Measurements from ENCODE around the gene YBEY. TPM values are rescaled to one million over a fixed set of nuclear protein-coding genes. Genes with fewer than 3 reads are reported as not detected.

The YBEY gene
- total RNA-seq, 4 donors from 2014 or later: 12.6 to 25.4 (median 21.0) TPM

- WGBS, 2 donors: 37 to 42% methylated on average over 6 of the region's 6 CpGs
- Histone ChIP-seq H3K9me3 (no peaks in the 10 kb centered on the region), H3K27ac (peak within 1 kb of the TSS; percentile 86 to 93 (median 92)), H3K4me3 (replicated peaks in 1 of 3) (peak within 1 kb of the TSS; percentile 79 to 91 (median 81)), H3K4me1 (peaks cover 33 to 41% of the 10 kb centered on the region in 2 donors), H3K27me3 (no peaks in the 10 kb centered on the region), H3K36me3 (peaks cover 0 to 9% of the 10 kb centered on the region in 2 donors)
- no peak for DNase-seq
- intact Hi-C loops (cut with DNase I): loop anchor here (5.0 kb wide), 1 partner anchor 37 kb away; the partner anchor contains the start of genes C21orf58 and PCNT
- TF ChIP-seq CTCF (IDR thresholded peaks at IDR 0.05) (no peak), POLR2A (IDR thresholded peaks at IDR 0.05) (no peak)
Observed at GRCh38 chr21:46285206-46285661, 908 bp upstream of the YBEY start, which contains the start of gene MCM3AP. Gene MCM3AP, minus strand, starts transcription at chr21:46285611. Its CDS starts 325 bp downstream, at chr21:46285286.

- H3K4me3 ChIP-seq (replicated peaks in 1 of 3): peak overlapping the region; percentile 79 to 91 (median 81)
- no peak for TF ChIP-seq POLR2A (IDR thresholded peaks at IDR 0.05)
- no peak for TF ChIP-seq CTCF (IDR thresholded peaks at IDR 0.05)
- H3K9me3 ChIP-seq: no peaks in the 10 kb centered on the region
- no peaks in the 10 kb centered on the region for H3K27me3 ChIP-seq
- DNase-seq: peak in 1 of 2 donors; percentile 69
- H3K4me1 ChIP-seq: peaks cover 30 to 37% of the 10 kb centered on the region in 2 donors
- intact Hi-C loops (cut with DNase I): loop anchor here (5.0 kb wide), 1 partner anchor 36 kb away; the partner anchor contains the start of genes C21orf58 and PCNT
- peak overlapping the region; percentile 86 to 93 (median 92) for H3K27ac ChIP-seq
- H3K36me3 ChIP-seq: peaks cover 0 to 6% of the 10 kb centered on the region in 2 donors
- 0 to 1% methylated on average over 16 of the region's 16 CpGs for WGBS, 2 donors
Observed at GRCh38 chr21:46286648-46287002, 483 bp downstream of the YBEY start.

- H3K27ac ChIP-seq: no peak overlapping the region
- H3K27me3 ChIP-seq: no peaks in the 10 kb centered on the region
- H3K4me1 ChIP-seq: peaks cover 26 to 31% of the 10 kb centered on the region in 2 donors
- no peak for DNase-seq
- 85 to 95% methylated on average over 10 of the region's 10 CpGs for WGBS, 2 donors
- TF ChIP-seq POLR2A (IDR thresholded peaks at IDR 0.05): no peak
- no peak for TF ChIP-seq CTCF (IDR thresholded peaks at IDR 0.05)
- no peak overlapping the region for H3K4me3 ChIP-seq (replicated peaks in 1 of 3)
- H3K36me3 ChIP-seq: peaks cover 0 to 10% of the 10 kb centered on the region in 2 donors
- no peaks in the 10 kb centered on the region for H3K9me3 ChIP-seq
- intact Hi-C loops (cut with DNase I): loop anchor here (5.0 kb wide), 1 partner anchor 35 kb away; the partner anchor contains the start of genes C21orf58 and PCNT
Observed at GRCh38 chr21:46287541-46287940, 1.4 kb downstream of the YBEY start.

GRCh38 chr21:46289655-46290179, 3.6 kb downstream of the YBEY start:
- intact Hi-C loops (cut with DNase I): loop anchor here (5.0 kb wide), 1 partner anchor 33 kb away; the partner anchor contains the start of genes C21orf58 and PCNT

More at GRCh38 chr21:46289655-46290179, 3.6 kb downstream of the YBEY start:
- Histone ChIP-seq H3K27ac (no peak overlapping the region), H3K4me3 (replicated peaks in 1 of 3) (no peak overlapping the region), H3K36me3 (peaks cover 0 to 7% of the 10 kb centered on the region in 2 donors), H3K27me3 (no peaks in the 10 kb centered on the region), H3K4me1 (peaks cover 6 to 15% of the 10 kb centered on the region in 2 donors), H3K9me3 (no peaks in the 10 kb centered on the region)
- no peak for DNase-seq
- 72 to 82% methylated on average over 6 of the region's 6 CpGs for WGBS, 2 donors
- no peak for TF ChIP-seq POLR2A (IDR thresholded peaks at IDR 0.05)
- no peak for TF ChIP-seq CTCF (IDR thresholded peaks at IDR 0.05)

Measured in thyroid gland (tissue), 4 donors.